ENCODE data around the gene RASIP1. TPM values are rescaled to one million over a fixed set of nuclear protein-coding genes. Genes with fewer than 3 reads are reported as not detected.

Gene RASIP1
- total and polyA plus RNA-seq, 2 of the 8 experiments (the other 6 are each of a cell fraction or from before 2014, with no cell fraction given) = 9.3 to 11.4 TPM

DNA sequence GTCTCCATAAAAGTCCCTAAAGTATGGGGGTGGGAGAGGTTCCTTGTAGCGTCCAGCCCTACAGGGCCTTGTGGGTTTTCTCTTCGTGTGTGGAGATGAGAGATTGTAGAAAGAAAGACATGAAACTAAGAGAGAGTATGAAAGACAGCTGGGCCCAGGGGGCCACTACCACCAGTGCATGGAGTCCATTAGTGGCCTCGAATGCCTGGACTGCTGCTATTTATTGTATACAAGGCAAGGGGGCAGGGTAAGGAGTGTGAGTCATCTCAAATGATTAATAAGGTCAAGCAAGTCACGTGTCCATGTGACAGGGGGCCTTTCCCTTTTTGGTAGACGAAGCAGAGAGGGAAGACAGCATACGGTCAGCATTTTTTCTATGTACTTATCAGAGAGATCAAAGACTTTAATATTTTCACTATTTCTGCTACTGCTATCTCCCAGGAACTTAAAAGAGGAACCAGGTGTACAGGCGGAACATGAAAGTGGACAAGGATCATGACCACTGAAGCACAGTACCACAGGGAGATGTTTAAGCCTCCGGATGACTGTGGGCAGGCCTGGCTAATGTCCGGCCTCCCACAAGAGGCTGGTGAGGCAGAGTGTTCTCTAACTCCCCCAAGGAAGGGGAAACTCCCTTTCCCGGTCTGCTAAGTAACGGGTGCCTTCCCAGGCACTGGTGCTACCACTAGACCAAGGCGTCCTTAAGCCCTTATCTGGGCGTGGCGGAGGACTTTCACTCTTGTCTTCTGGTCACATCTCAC lies 40.4 kb upstream of the RASIP1 start (continued):
- TF ChIP-seq TBP (IDR thresholded peaks at IDR 0.05; ENCODE audit: low read depth, low read length) (no peak), SP4 (IDR thresholded peaks at IDR 0.05; ENCODE audit: low read length) (no peak), CTBP2 (IDR thresholded peaks at IDR 0.05; ENCODE audit: borderline replicate concordance, insufficient read depth, insufficient read length, low read length) (no peak)

All from H1 (cell line).